Muscle of back (tissue), 11 donors: Measurements from ENCODE around the gene RPL4. TPM values are rescaled to one million over a fixed set of nuclear protein-coding genes. Genes with fewer than 3 reads are reported as not detected.
"Not testable (repeated sequence)": the region's sequence is repeated elsewhere in the genome, so short reads cannot be mapped to it uniquely, and the experiment has no call there.

Experiments
- DNase-seq, 3 donors: peaks; one replicate each; pipeline versions ENCODE4 v3.0.0 to v3.0.0-alpha.2; 2013
- polyA plus RNA-seq, 10 donors: library from polyadenylated mRNA; unstranded; fragments of 120-200 nt; gene quantifications; one replicate each; pipeline ENCODE4 v1.2.1, GENCODE V29; 2013; ENCODE audit not compliant: insufficient read length in 10 of 10

The RPL4 gene
- polyA plus RNA-seq, 10 donors, result 5,006 to 6,467 (median 5,868) TPM

- DNase-seq, result peak; percentile 30 to 66 (median 42)
Measured at GRCh38 chr15:66498501-66499386, 5.9 kb downstream of the RPL4 start.

- DNase-seq, result peak; percentile 93 to 98 (median 96)
Measured at GRCh38 chr15:66497502-66498455, 6.9 kb downstream of the RPL4 start, which contains the start of gene SNAPC5. SNAPC5 (minus strand) TSS chr15:66497762; CDS start chr15:66497731, 31 bp downstream.

GRCh38 chr15:66496951-66497501 is 7.6 kb downstream of the RPL4 start:
- peak in 1 of 3 donors; percentile 19 for DNase-seq

- no peak for DNase-seq
Measured at GRCh38 chr15:66494262-66494661, 10.4 kb downstream of the RPL4 start.

- no peak for DNase-seq
Measured at GRCh38 chr15:66491846-66492245, 12.8 kb downstream of the RPL4 start.

GRCh38 chr15:66489179-66489791 is 15.4 kb downstream of the RPL4 start:
- DNase-seq, result no peak

- no peak for DNase-seq
Measured at GRCh38 chr15:66488525-66488924, 16.1 kb downstream of the RPL4 start.

- DNase-seq, result no peak
Measured at GRCh38 chr15:66486887-66487286, 17.8 kb downstream of the RPL4 start.

GRCh38 chr15:66484539-66485112 is 20.0 kb downstream of the RPL4 start:
- DNase-seq, result no peak

GRCh38 chr15:66483131-66483566 is 21.5 kb downstream of the RPL4 start:
- no peak for DNase-seq

- no peak for DNase-seq
Measured at GRCh38 chr15:66482539-66482938, 22.1 kb downstream of the RPL4 start.

- DNase-seq, result no peak
Measured at GRCh38 chr15:66481107-66481856, 23.4 kb downstream of the RPL4 start.

- DNase-seq, result no peak
Measured at GRCh38 chr15:66480267-66480666, 24.4 kb downstream of the RPL4 start.

GRCh38 chr15:66477011-66477410 is 27.6 kb downstream of the RPL4 start:
- DNase-seq, result no peak

- DNase-seq, result no peak
Measured at GRCh38 chr15:66476535-66476934, 28.1 kb downstream of the RPL4 start.

GRCh38 chr15:66474963-66475362 is 29.7 kb downstream of the RPL4 start:
- no peak for DNase-seq

- DNase-seq, result no peak
Measured at GRCh38 chr15:66474135-66474534, 30.5 kb downstream of the RPL4 start.

GRCh38 chr15:66472176-66472999 is 32.3 kb downstream of the RPL4 start:
- DNase-seq, result peak in 1 of 3 donors; percentile 22

GRCh38 chr15:66470825-66471224 is 33.8 kb downstream of the RPL4 start:
- DNase-seq, result not testable (repeated sequence)
